Measurements from ENCODE around the gene CCDC12. TPM values are rescaled to one million over a fixed set of nuclear protein-coding genes. Genes with fewer than 3 reads are reported as not detected.

Gene CCDC12
- total RNA-seq, 4 donors from 2014 or later: 55.5 to 87.5 (median 67.5) TPM

DNA sequence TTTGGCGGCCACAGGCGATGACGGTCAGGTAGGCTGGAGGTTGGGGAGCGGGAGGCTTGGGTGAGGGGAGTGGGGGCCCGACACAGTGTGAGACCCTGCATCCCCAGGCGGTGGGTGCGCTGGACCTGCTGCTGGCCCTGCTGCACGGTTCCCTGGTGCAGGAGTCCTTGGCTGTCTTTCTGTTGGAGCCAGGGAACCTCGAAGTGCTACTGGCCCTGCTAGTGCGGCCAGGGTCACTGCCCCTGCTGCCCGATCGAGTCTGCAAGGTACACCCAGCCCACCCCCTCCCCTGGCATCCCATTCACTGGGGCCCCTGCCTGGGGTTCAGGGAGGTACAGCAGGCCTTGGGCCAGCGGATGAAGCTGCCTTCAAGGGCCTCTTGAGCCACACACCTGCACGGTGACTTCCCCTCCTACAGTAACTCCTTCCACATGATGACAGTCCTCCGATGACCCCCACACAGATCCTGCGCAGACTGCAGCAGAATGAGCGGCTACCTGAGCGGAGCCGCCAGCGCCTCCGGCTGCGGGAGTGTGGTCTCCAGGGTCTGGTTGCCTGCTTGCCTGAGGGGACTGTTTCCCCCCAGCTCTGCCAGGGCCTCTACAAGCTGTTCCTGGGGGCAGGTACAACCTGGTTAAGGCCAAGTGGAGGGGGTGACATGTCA lies 22.4 kb upstream of the CCDC12 start:
- H3K27ac ChIP-seq: peak overlapping the region in 2 of 4 donors; percentile 3 to 68
- H3K27me3 ChIP-seq: no peaks in the 10 kb centered on the region
- no peak for DNase-seq
- WGBS, 2 donors: 40 to 71% methylated on average over 1 to 7 of the region's 22 CpGs
- no peak overlapping the region for H3K4me3 ChIP-seq
- no peaks in the 10 kb centered on the region for H3K9me3 ChIP-seq
- H3K36me3 ChIP-seq: peaks cover 46 to 100% (median 66%) of the 10 kb centered on the region in 3 donors
- H3K4me1 ChIP-seq: peaks cover 0 to 47% (median 16%) of the 10 kb centered on the region in 3 donors
- no peak for TF ChIP-seq POLR2A (IDR thresholded peaks at IDR 0.05)
- TF ChIP-seq, protein P1, sequence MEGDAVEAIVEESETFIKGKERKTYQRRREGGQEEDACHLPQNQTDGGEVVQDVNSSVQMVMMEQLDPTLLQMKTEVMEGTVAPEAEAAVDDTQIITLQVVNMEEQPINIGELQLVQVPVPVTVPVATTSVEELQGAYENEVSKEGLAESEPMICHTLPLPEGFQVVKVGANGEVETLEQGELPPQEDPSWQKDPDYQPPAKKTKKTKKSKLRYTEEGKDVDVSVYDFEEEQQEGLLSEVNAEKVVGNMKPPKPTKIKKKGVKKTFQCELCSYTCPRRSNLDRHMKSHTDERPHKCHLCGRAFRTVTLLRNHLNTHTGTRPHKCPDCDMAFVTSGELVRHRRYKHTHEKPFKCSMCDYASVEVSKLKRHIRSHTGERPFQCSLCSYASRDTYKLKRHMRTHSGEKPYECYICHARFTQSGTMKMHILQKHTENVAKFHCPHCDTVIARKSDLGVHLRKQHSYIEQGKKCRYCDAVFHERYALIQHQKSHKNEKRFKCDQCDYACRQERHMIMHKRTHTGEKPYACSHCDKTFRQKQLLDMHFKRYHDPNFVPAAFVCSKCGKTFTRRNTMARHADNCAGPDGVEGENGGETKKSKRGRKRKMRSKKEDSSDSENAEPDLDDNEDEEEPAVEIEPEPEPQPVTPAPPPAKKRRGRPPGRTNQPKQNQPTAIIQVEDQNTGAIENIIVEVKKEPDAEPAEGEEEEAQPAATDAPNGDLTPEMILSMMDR (IDR thresholded peaks at IDR 0.05): no peak
- intact Hi-C loops (cut with DNase I): loop anchor here (5.0 kb wide), 1 partner anchor 77 kb away; no protein-coding TSS in a partner anchor

DNA sequence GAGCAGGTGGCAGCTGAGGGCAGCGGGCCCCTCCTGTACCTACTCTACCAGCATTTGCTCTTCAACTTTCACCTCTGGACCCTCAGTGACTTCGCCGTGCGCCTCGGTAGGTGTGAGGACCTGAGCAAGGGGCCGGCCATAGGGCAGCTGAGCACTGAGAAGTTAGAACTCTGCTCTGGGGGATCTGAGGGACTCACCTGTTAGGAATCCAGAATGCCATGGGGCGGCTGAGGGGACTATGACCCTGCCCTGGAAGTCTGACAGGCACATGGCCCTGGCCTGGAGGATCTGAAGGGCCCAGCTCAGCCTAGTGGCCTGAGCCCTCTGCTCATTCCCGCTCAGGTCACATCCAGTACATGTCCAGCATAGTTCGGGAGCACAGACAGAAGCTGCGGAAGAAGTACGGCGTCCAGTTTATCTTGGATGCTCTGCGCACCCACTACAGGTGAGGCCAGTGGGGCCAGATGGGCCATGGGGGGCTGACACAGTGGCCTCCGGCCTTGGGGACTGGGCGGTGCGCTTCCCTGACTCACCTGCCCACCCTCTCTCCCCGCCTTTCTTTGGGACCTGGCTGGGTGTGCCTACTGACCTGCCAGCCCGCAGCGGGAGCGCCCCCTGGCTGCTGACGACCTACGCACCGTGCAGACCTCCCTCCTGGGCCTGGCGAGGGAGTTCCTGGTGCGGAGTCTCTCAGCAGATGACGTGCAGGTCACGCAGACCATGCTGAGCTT lies 21.7 kb upstream of the CCDC12 start:
- H3K4me3 ChIP-seq: no peak overlapping the region
- 81 to 93% methylated on average over 2 to 8 of the region's 27 CpGs for WGBS, 2 donors
- no peaks in the 10 kb centered on the region for H3K9me3 ChIP-seq
- peak overlapping the region in 3 of 4 donors; percentile 6 to 68 (median 62) for H3K27ac ChIP-seq
- peaks cover 0 to 47% (median 16%) of the 10 kb centered on the region in 3 donors for H3K4me1 ChIP-seq
- H3K36me3 ChIP-seq: peaks cover 43 to 100% (median 60%) of the 10 kb centered on the region in 3 donors
- no peak for DNase-seq
- TF ChIP-seq, protein P1 (IDR thresholded peaks at IDR 0.05): peak; percentile 73 to 95 (median 90)
- TF ChIP-seq POLR2A (IDR thresholded peaks at IDR 0.05): no peak
- intact Hi-C loops (cut with DNase I): loop anchor here (5.0 kb wide), 1 partner anchor 76 kb away; no protein-coding TSS in a partner anchor
- H3K27me3 ChIP-seq: no peaks in the 10 kb centered on the region

DNA sequence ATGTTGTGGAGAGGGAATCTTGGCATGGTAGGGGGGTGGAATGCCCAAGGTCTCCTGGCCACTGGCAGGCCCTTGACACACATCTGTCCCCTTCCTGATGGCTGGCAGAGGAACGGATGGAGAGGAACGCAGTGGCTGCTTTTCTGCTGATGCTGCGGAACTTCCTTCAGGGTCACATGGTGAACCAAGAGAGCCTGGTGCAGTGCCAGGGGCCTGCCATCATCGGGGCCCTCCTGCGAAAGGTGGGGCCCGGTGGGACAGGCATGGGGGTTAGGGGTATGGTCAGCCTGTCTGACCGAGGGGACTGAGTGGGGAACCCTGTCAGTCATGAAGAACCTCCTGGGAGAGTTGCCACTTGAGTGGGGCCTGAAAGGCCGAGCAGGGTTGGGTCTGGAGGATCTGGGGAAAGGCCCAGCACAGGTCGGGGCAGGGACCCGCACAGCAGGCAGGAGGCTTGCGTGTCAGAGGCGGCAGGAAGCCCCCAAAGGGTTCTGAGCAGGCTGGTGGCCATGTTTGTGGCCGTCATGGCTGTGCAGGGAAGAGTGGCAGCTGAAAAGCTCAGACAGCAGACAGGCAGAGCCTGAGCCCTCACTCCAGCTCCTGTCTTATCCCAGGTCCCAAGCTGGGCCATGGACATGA lies 21.0 kb upstream of the CCDC12 start:
- no peak for DNase-seq
- H3K36me3 ChIP-seq: peaks cover 41 to 100% (median 58%) of the 10 kb centered on the region in 3 donors
- peak overlapping the region in 3 of 4 donors; percentile 22 to 68 (median 62) for H3K27ac ChIP-seq
- WGBS, 2 donors: 70 to 88% methylated on average over 5 to 6 of the region's 13 CpGs
- H3K9me3 ChIP-seq: no peaks in the 10 kb centered on the region
- H3K4me1 ChIP-seq: peaks cover 0 to 47% (median 16%) of the 10 kb centered on the region in 3 donors
- intact Hi-C loops (cut with DNase I): loop anchor here (5.0 kb wide), 1 partner anchor 75 kb away; no protein-coding TSS in a partner anchor
- no peak for TF ChIP-seq POLR2A (IDR thresholded peaks at IDR 0.05)
- TF ChIP-seq, protein P1 (IDR thresholded peaks at IDR 0.05): no peak
- no peak overlapping the region for H3K4me3 ChIP-seq
- no peaks in the 10 kb centered on the region for H3K27me3 ChIP-seq

DNA sequence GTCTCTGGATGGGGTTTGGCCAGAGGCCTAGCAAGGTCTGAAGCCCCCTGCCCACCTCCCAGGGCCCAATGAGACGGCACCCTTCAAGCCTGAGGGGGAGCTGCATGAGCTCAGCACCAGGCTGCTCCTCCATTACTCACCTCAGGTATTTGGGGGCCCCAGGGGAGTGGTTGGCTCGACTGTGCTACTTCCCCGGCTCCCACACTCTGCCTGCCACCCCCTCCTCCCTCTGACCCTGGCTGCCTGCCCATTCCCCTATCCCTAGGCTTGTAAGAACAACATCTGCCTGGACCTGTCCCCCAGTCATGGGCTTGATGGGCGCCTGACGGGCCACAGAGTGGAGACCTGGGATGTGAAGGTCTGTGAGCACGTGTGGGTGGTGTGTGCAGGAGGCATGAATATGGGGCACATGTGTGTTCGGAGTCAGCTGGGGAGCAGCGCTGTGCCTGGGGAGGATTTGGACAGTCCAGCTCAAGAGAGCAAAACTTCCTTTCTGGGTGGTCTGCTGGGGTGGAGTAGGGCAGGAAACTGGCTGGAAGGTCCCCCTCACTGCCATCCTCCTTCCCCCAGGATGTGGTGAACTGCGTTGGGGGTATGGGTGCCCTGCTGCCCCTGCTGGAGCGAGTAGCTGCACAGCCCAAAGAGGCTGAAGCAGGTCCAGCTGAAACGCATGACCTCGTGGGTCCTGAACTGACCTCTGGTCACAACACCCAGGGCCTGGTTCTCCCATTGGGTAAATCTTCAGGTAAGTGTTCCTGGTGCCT lies 20.3 kb upstream of the CCDC12 start:
- 52% methylated on average over 3 to 9 of the region's 12 CpGs for WGBS, 2 donors
- peaks cover 0 to 44% (median 16%) of the 10 kb centered on the region in 3 donors for H3K4me1 ChIP-seq
- no peak for DNase-seq
- intact Hi-C loops (cut with DNase I): loop anchor here (5.0 kb wide), 1 partner anchor 75 kb away; no protein-coding TSS in a partner anchor
- H3K4me3 ChIP-seq: no peak overlapping the region
- H3K27me3 ChIP-seq: no peaks in the 10 kb centered on the region
- peaks cover 34 to 100% (median 52%) of the 10 kb centered on the region in 3 donors for H3K36me3 ChIP-seq
- H3K27ac ChIP-seq: peak overlapping the region in 3 of 4 donors; percentile 22 to 68 (median 62)
- no peaks in the 10 kb centered on the region for H3K9me3 ChIP-seq
- no peak for TF ChIP-seq POLR2A (IDR thresholded peaks at IDR 0.05)
- TF ChIP-seq, protein P1 (IDR thresholded peaks at IDR 0.05): no peak
